ENCODE data around the gene CUL7. TPM values are rescaled to one million over a fixed set of nuclear protein-coding genes. Genes with fewer than 3 reads are reported as not detected.

CUL7 gene
- polyA plus RNA-seq, 1 donor (not counting 4 experiments of a cell fraction or from before 2014, with no cell fraction given) = 8.1 TPM

DNA sequence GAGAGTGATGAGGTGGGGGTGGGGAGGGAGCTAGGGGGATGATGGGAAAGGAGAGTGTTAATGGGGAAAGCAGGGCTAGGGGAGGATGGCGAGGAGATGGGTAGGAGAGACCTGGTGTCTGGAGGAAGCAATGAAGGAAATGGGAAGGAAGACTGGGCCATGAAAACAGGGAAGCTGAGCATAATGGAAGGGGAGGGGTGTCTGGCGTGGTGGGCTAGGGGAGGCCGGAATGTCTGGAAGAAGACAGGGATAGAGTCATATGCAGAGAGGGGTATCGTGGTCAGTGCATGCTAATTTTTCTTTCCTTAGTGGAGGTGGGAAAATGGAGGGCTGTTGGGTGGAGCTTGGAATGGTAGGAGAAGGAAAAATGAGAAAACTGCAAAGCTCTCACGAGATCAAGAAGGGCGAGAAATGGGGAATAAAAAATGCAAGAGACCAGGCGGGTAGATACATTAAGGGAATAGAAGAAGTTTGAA is 39.2 kb downstream of the CUL7 start:
- H3K36me3 ChIP-seq (ENCODE audit: control insufficient read depth in 2 of 2, extremely low read depth in 1 of 2, insufficient read depth in 2 of 2, low read length in 2 of 2) = peaks cover 28 to 29% of the 10 kb centered on the region in 2 experiments
- TF ChIP-seq EZH2 (IDR thresholded peaks at IDR 0.05; ENCODE audit: low read length) = no peak
- H2AFZ ChIP-seq (ENCODE audit: control insufficient read depth, low read length) = peak overlapping the region; percentile 72
- peak overlapping the region; percentile 61 to 95 (median 87) for H3K4me3 ChIP-seq (ENCODE audit: control insufficient read depth in 2 of 3, extremely low read depth in 1 of 3, insufficient read depth in 2 of 3, low read depth in 1 of 3, low read length in 3 of 3)
- peak overlapping the region; percentile 99 for H3K4me2 ChIP-seq (ENCODE audit: control insufficient read depth, extremely low read depth, insufficient read depth, low read depth, low read length)
- peaks cover 41% of the 10 kb centered on the region for H3K79me2 ChIP-seq (ENCODE audit: control insufficient read depth, insufficient read depth, low read length)
- peak overlapping the region; percentile 83 for H3K27ac ChIP-seq (ENCODE audit: control insufficient read depth, insufficient read depth, low read length)
- H3K9me1 ChIP-seq (ENCODE audit: control insufficient read depth, extremely low read depth, insufficient read depth, low read length) = no peaks in the 10 kb centered on the region
- H4K20me1 ChIP-seq (ENCODE audit: control insufficient read depth, extremely low read depth, insufficient read depth, low read length) = no peaks in the 10 kb centered on the region
- DNase-seq (ENCODE audit: low read depth, low spot score) = no peak
- peak overlapping the region; percentile 91 for H3K9ac ChIP-seq (ENCODE audit: control insufficient read depth, extremely low read depth, insufficient read depth, low read length)
- no peaks in the 10 kb centered on the region for H3K9me3 ChIP-seq (ENCODE audit: control insufficient read depth, low read depth, low read length)
- no peak for FAIRE-seq
- no peaks in the 10 kb centered on the region for H3K27me3 ChIP-seq (ENCODE audit: control insufficient read depth, extremely low read depth, insufficient read depth, low read length)
- dilution Hi-C loops (cut with MboI; ENCODE audit: extremely low pct_ligation_motif_present, low sequenced_read_pairs) = no loop called here
- peaks cover 16% of the 10 kb centered on the region for H3K4me1 ChIP-seq (ENCODE audit: control insufficient read depth, extremely low read depth, insufficient read depth, low read length)

DNA sequence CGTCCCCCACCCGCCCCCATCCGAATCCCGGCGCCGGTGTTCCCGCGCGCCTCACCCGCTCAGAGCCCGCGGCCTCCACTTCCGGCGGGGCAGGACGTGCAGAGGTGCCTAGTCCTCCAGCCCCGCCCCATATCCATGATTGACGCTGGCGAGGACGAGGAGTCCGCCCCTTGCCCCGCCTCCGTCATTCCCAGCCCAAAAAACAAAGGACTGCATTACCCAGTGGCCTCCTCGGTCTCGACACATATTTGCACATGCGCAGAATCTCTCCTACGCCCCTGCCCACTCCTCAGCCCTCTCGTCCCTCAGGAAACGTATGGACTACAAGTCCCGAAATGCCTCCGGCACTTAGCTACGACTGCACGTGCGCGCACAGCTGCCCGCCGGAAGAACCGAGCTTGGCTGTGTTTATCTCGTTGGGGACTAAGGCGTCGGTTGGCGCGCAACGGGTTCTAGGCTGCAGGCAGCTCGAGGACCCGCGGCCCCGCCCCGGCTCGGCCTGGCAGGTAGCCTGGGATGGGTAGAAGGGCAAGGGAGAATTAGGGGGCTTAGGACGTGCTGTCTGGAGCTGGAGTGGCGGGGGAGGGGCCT is 39.7 kb downstream of the CUL7 start, which contains the start of the genes KLHDC3 and MEA1:
TSS of gene KLHDC3 (plus strand) at position 407 of the 591 bp plus-strand sequence. CDS start 2,944 bp downstream, outside the sequence.
TSS of gene MEA1 (minus strand) at position 104 of the 591 bp plus-strand sequence. CDS start 133 bp downstream, outside the sequence.
- H3K9me1 ChIP-seq (ENCODE audit: control insufficient read depth, extremely low read depth, insufficient read depth, low read length) = no peaks in the 10 kb centered on the region
- H2AFZ ChIP-seq (ENCODE audit: control insufficient read depth, low read length) = peak within 1 kb of the TSS; percentile 79
- H3K27me3 ChIP-seq (ENCODE audit: control insufficient read depth, extremely low read depth, insufficient read depth, low read length) = no peaks in the 10 kb centered on the region
- FAIRE-seq (peak; percentile 91), DNase-seq (ENCODE audit: low read depth, low spot score) (peak; percentile 100)
- H3K9me3 ChIP-seq (ENCODE audit: control insufficient read depth, low read depth, low read length) = no peaks in the 10 kb centered on the region
- peaks cover 41% of the 10 kb centered on the region for H3K79me2 ChIP-seq (ENCODE audit: control insufficient read depth, insufficient read depth, low read length)
- peak within 1 kb of the TSS; percentile 99 for H3K4me2 ChIP-seq (ENCODE audit: control insufficient read depth, extremely low read depth, insufficient read depth, low read depth, low read length)
- dilution Hi-C loops (cut with MboI; ENCODE audit: extremely low pct_ligation_motif_present, low sequenced_read_pairs) = no loop called here
- peak within 1 kb of the TSS; percentile 61 to 95 (median 87) for H3K4me3 ChIP-seq (ENCODE audit: control insufficient read depth in 2 of 3, extremely low read depth in 1 of 3, insufficient read depth in 2 of 3, low read depth in 1 of 3, low read length in 3 of 3)
- TF ChIP-seq, protein P1, sequence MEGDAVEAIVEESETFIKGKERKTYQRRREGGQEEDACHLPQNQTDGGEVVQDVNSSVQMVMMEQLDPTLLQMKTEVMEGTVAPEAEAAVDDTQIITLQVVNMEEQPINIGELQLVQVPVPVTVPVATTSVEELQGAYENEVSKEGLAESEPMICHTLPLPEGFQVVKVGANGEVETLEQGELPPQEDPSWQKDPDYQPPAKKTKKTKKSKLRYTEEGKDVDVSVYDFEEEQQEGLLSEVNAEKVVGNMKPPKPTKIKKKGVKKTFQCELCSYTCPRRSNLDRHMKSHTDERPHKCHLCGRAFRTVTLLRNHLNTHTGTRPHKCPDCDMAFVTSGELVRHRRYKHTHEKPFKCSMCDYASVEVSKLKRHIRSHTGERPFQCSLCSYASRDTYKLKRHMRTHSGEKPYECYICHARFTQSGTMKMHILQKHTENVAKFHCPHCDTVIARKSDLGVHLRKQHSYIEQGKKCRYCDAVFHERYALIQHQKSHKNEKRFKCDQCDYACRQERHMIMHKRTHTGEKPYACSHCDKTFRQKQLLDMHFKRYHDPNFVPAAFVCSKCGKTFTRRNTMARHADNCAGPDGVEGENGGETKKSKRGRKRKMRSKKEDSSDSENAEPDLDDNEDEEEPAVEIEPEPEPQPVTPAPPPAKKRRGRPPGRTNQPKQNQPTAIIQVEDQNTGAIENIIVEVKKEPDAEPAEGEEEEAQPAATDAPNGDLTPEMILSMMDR (optimal IDR thresholded peaks at IDR 0.05 in 1 of 3, IDR thresholded peaks at IDR 0.05 in 1 of 3, conservative IDR thresholded peaks at IDR 0.05 in 1 of 3; ENCODE audit: extremely low read depth in 1 of 3, insufficient read depth in 2 of 3, low read length in 3 of 3) = no peak
- TF ChIP-seq EZH2 (IDR thresholded peaks at IDR 0.05; ENCODE audit: low read length) = no peak
- H3K4me1 ChIP-seq (ENCODE audit: control insufficient read depth, extremely low read depth, insufficient read depth, low read length) = peaks cover 16% of the 10 kb centered on the region
- H4K20me1 ChIP-seq (ENCODE audit: control insufficient read depth, extremely low read depth, insufficient read depth, low read length) = no peaks in the 10 kb centered on the region
- H3K36me3 ChIP-seq (ENCODE audit: control insufficient read depth in 2 of 2, extremely low read depth in 1 of 2, insufficient read depth in 2 of 2, low read length in 2 of 2) = peaks cover 28 to 29% of the 10 kb centered on the region in 2 experiments
- H3K9ac ChIP-seq (ENCODE audit: control insufficient read depth, extremely low read depth, insufficient read depth, low read length) = peak within 1 kb of the TSS; percentile 91
- peak within 1 kb of the TSS; percentile 83 for H3K27ac ChIP-seq (ENCODE audit: control insufficient read depth, insufficient read depth, low read length)

Measured in keratinocyte (primary cell).